ENCODE results near the gene TNMD. TPM values are rescaled to one million over a fixed set of nuclear protein-coding genes. Genes with fewer than 3 reads are reported as not detected.

Gene TNMD
- total and polyA plus RNA-seq, 5 donors from 2014 or later, result not detected

DNA sequence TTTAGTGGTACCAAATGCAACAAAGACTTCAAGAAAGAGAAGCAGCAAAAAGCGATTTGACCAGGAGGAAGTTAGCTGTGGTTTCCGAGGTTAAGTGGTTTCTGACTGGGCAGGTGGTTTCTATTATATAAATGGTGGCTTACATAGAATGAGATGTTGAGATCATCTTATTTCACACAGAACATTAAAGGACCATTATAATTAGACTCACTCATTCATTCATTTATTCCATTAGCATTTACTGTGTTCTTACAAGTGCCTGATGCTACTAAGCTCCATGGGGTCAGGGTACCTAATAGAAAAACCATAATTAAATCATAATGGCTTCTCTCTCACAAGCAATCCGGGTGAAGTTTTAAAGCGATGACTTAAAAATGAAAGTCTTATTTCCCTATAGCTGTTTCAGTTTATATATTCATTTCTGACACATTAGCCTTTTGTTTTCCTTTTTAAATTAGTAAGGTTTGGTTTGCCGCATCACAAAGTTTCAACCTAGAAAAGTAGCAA, 41.3 kb downstream of the TNMD start:
- no peaks in the 10 kb centered on the region for H3K9me3 Mint-ChIP-seq

DNA sequence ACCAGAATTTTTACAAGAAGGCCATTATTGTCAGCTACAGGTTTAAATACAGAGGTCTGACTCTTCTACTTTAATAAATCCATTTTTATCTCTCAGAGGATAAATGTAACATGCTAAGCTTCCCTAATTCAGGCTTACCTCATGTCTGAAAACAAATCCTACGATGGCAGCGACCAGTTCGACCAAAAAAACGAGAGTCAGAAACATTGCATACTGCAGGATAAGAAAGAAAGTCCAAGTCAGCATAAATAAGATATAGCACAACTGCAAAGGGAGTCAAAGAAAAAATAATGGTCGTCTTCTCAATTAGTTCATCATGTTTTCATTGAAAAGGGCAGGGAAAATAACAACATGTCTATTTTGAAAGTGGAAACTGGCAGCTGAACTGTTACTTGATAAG, 50.3 kb downstream of the TNMD start:
- H3K27ac Mint-ChIP-seq, result no peak overlapping the region
- Histone ChIP-seq H3K4me1 (ENCODE audit: control insufficient read depth, insufficient read depth, low read length, poor library complexity, severe bottlenecking) (no peaks in the 10 kb centered on the region), H3K4me3 (ENCODE audit: low read depth, low read length) (no peak overlapping the region), H3K36me3 (ENCODE audit: control insufficient read depth, insufficient read depth, low read length) (no peaks in the 10 kb centered on the region), H3K27me3 (ENCODE audit: control insufficient read depth, insufficient read depth, low read length) (no peaks in the 10 kb centered on the region), H3K27ac (ENCODE audit: insufficient read depth, low read length, poor library complexity, severe bottlenecking) (no peak overlapping the region), H3K9me3 (ENCODE audit: control insufficient read depth in 2 of 2, low read length in 2 of 2) (no peaks in the 10 kb centered on the region)
- peaks cover 0 to 13% (median 0%) of the 10 kb centered on the region in 4 donors for H3K4me1 Mint-ChIP-seq
- H3K27me3 Mint-ChIP-seq, result peaks cover 14% of the 10 kb centered on the region
- no peak for ATAC-seq (ENCODE audit: low read depth in 2 of 2)
- peaks cover 0 to 3% (median 0%) of the 10 kb centered on the region in 7 donors for H3K9me3 Mint-ChIP-seq
- H3K4me3 Mint-ChIP-seq, result no peak overlapping the region
- DNase-seq, result no peak
- H3K36me3 Mint-ChIP-seq, result no peaks in the 10 kb centered on the region

More for the DNA sequence above, 41.3 kb downstream of the TNMD start:
- no peak overlapping the region for H3K4me3 ChIP-seq (ENCODE audit: low read depth, low read length)
- no peak for ATAC-seq (ENCODE audit: low read depth in 2 of 2)
- H3K27me3 ChIP-seq (ENCODE audit: control insufficient read depth, insufficient read depth, low read length), result no peaks in the 10 kb centered on the region
- no peaks in the 10 kb centered on the region for H3K4me1 ChIP-seq (ENCODE audit: control insufficient read depth, insufficient read depth, low read length, poor library complexity, severe bottlenecking)
- H3K36me3 Mint-ChIP-seq, result no peaks in the 10 kb centered on the region
- H3K4me3 Mint-ChIP-seq, result no peak overlapping the region
- DNase-seq, result peak in 1 of 3 donors; percentile 33
- H3K27me3 Mint-ChIP-seq, result no peaks in the 10 kb centered on the region
- no peak overlapping the region for H3K27ac ChIP-seq (ENCODE audit: insufficient read depth, low read length, poor library complexity, severe bottlenecking)
- H3K4me1 Mint-ChIP-seq, result peaks cover 0 to 10% (median 3%) of the 10 kb centered on the region in 4 donors
- H3K36me3 ChIP-seq (ENCODE audit: control insufficient read depth, insufficient read depth, low read length), result no peaks in the 10 kb centered on the region
- no peak overlapping the region for H3K27ac Mint-ChIP-seq
- no peaks in the 10 kb centered on the region for H3K9me3 ChIP-seq (ENCODE audit: control insufficient read depth in 2 of 2, low read length in 2 of 2)

DNA sequence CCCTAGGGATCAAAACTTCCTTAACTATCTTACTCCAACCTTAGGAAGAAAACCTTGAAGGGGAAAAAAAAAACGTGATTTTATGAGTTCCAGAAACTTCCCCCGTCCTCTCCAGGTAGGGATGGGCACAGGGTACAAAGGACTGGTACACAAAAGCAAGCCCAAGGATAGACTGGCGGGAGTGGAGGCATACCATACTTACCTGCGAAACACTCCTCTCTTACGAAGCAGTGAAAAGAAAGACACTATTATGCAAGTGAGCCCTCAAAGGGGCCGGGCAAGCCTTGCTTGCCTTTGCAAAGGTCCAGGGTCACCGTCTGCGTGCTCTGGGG, 51.2 kb downstream of the TNMD start:
- H3K4me3 Mint-ChIP-seq, result peak overlapping the region in 3 of 4 donors; percentile 63 to 90 (median 89)

DNA sequence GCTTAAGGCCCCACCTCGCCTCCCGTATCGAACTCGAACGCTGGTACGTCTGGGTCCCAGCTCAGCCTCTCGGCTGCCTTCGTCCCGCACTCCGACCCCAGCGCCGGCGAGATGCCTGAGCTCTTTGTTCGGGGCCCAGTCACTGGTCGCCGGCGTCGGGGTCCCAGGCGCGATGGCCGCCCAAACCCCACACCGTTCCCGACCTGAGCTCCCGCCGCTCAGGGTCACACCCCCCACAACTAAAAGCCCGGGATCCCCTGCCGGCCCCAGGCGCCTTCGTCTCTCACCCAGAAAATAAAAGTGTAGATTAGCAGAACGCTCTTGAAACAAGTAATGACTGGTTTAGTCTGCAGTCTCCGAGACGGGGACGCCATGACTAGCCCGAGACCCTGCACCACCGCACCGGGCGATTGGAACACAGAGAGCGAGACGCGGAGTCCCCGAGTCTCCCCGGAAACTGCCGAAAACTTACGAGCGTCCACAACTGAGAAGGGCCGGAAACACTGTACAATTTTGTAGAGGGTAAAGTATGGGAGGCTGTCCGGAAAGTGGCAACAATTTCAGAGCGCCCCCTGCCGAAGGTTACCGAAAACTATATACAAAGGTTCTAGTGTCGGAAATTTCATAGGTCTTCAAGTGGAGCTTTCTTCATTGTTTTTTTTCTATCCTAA, 51.7 kb downstream of the TNMD start, which contains the start of gene TSPAN6:
Gene TSPAN6, minus strand, starts transcription at position 486 of the 671 bp plus-strand sequence. Its CDS starts 112 bp downstream, at position 374.
- H3K36me3 Mint-ChIP-seq, result no peaks in the 10 kb centered on the region
- peaks cover 0 to 13% (median 0%) of the 10 kb centered on the region in 4 donors for H3K4me1 Mint-ChIP-seq
- H3K9me3 Mint-ChIP-seq, result peaks cover 0 to 5% (median 0%) of the 10 kb centered on the region in 7 donors
- Histone ChIP-seq H3K4me3 (ENCODE audit: low read depth, low read length) (no peak within 1 kb of the TSS), H3K4me1 (ENCODE audit: control insufficient read depth, insufficient read depth, low read length, poor library complexity, severe bottlenecking) (no peaks in the 10 kb centered on the region), H3K36me3 (ENCODE audit: control insufficient read depth, insufficient read depth, low read length) (no peaks in the 10 kb centered on the region), H3K27ac (ENCODE audit: insufficient read depth, low read length, poor library complexity, severe bottlenecking) (no peak within 1 kb of the TSS), H3K9me3 (ENCODE audit: control insufficient read depth in 2 of 2, low read length in 2 of 2) (no peaks in the 10 kb centered on the region), H3K27me3 (ENCODE audit: control insufficient read depth, insufficient read depth, low read length) (no peaks in the 10 kb centered on the region)
- DNase-seq (peak; percentile 40 to 73 (median 69)), ATAC-seq (ENCODE audit: low read depth in 2 of 2) (peak; percentile 91 to 96)
- peaks cover 14% of the 10 kb centered on the region for H3K27me3 Mint-ChIP-seq
- peak within 1 kb of the TSS; percentile 74 to 94 (median 90) for H3K4me3 Mint-ChIP-seq
- H3K27ac Mint-ChIP-seq, result peak within 1 kb of the TSS in 2 of 3 donors; percentile 73 to 89

More for the DNA sequence above, 51.2 kb downstream of the TNMD start:
- Histone ChIP-seq H3K36me3 (ENCODE audit: control insufficient read depth, insufficient read depth, low read length) (no peaks in the 10 kb centered on the region), H3K9me3 (ENCODE audit: control insufficient read depth in 2 of 2, low read length in 2 of 2) (no peaks in the 10 kb centered on the region), H3K4me1 (ENCODE audit: control insufficient read depth, insufficient read depth, low read length, poor library complexity, severe bottlenecking) (no peaks in the 10 kb centered on the region), H3K27me3 (ENCODE audit: control insufficient read depth, insufficient read depth, low read length) (no peaks in the 10 kb centered on the region), H3K4me3 (ENCODE audit: low read depth, low read length) (no peak overlapping the region), H3K27ac (ENCODE audit: insufficient read depth, low read length, poor library complexity, severe bottlenecking) (no peak overlapping the region)
- H3K9me3 Mint-ChIP-seq, result peaks cover 0 to 4% (median 0%) of the 10 kb centered on the region in 7 donors
- DNase-seq (no peak), ATAC-seq (ENCODE audit: low read depth in 2 of 2) (no peak)
- peaks cover 0 to 13% (median 0%) of the 10 kb centered on the region in 4 donors for H3K4me1 Mint-ChIP-seq
- H3K27ac Mint-ChIP-seq, result no peak overlapping the region
- peaks cover 14% of the 10 kb centered on the region for H3K27me3 Mint-ChIP-seq
- no peaks in the 10 kb centered on the region for H3K36me3 Mint-ChIP-seq

DNA sequence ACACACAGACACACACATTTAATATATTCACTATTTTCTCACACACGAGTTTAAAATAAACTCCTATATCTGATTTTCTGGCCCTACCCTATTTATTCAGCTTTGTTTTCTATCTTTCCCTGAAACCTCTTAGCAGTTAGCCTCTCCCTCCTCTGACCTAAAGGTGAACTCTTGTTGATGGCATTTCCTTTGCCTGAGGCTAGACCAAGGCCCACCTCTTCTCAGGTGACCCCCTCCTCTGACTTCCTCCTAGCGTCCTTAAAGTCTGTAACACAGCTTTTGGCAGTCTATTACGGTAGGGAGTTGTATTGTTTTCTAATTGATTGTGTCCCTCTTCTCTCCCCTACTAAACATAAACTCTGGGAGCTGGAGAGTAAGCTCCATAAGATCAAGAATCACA, 57.6 kb downstream of the TNMD start:
- ATAC-seq (ENCODE audit: low read depth in 2 of 2) (no peak), DNase-seq (no peak)
- no peak overlapping the region for H3K4me3 ChIP-seq (ENCODE audit: low read depth, low read length)
- H3K36me3 Mint-ChIP-seq, result no peaks in the 10 kb centered on the region
- H3K4me1 Mint-ChIP-seq, result no peaks in the 10 kb centered on the region
- H3K4me3 Mint-ChIP-seq, result no peak overlapping the region
- H3K36me3 ChIP-seq (ENCODE audit: control insufficient read depth, insufficient read depth, low read length), result no peaks in the 10 kb centered on the region
- H3K27me3 Mint-ChIP-seq, result peaks cover 21% of the 10 kb centered on the region
- peaks cover 0 to 5% (median 0%) of the 10 kb centered on the region in 7 donors for H3K9me3 Mint-ChIP-seq
- no peaks in the 10 kb centered on the region for H3K4me1 ChIP-seq (ENCODE audit: control insufficient read depth, insufficient read depth, low read length, poor library complexity, severe bottlenecking)
- no peak overlapping the region for H3K27ac ChIP-seq (ENCODE audit: insufficient read depth, low read length, poor library complexity, severe bottlenecking)
- no peak overlapping the region for H3K27ac Mint-ChIP-seq
- no peaks in the 10 kb centered on the region for H3K27me3 ChIP-seq (ENCODE audit: control insufficient read depth, insufficient read depth, low read length)
- no peaks in the 10 kb centered on the region for H3K9me3 ChIP-seq (ENCODE audit: control insufficient read depth in 2 of 2, low read length in 2 of 2)

DNA sequence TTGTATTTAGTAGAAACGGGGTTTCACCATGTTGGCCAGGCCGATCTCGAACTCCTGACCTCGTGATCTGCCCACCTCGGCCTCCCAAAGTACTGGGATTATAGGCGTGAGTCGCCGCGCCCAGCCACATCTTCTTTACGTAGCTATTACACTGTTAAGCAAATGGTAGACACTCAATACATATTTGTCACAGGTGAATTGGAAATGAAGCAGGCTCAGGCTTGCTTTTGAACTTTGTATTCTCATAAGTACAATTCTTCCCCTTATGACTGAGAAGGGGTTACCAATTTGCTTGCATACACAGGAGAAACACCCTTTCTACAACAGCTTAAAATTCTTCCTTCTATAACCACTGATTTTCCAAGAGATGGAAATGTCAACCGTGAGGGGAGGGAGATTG, 58.5 kb downstream of the TNMD start:
- no peaks in the 10 kb centered on the region for H3K4me1 Mint-ChIP-seq
- H3K36me3 Mint-ChIP-seq, result no peaks in the 10 kb centered on the region
- H3K27me3 Mint-ChIP-seq, result peaks cover 17% of the 10 kb centered on the region
- ATAC-seq (ENCODE audit: low read depth in 2 of 2) (no peak), DNase-seq (no peak)
- Histone ChIP-seq H3K27ac (ENCODE audit: insufficient read depth, low read length, poor library complexity, severe bottlenecking) (no peak overlapping the region), H3K36me3 (ENCODE audit: control insufficient read depth, insufficient read depth, low read length) (no peaks in the 10 kb centered on the region), H3K27me3 (ENCODE audit: control insufficient read depth, insufficient read depth, low read length) (no peaks in the 10 kb centered on the region), H3K4me3 (ENCODE audit: low read depth, low read length) (no peak overlapping the region), H3K4me1 (ENCODE audit: control insufficient read depth, insufficient read depth, low read length, poor library complexity, severe bottlenecking) (no peaks in the 10 kb centered on the region), H3K9me3 (ENCODE audit: control insufficient read depth in 2 of 2, low read length in 2 of 2) (no peaks in the 10 kb centered on the region)
- H3K9me3 Mint-ChIP-seq, result peaks cover 0 to 5% (median 0%) of the 10 kb centered on the region in 7 donors
- H3K27ac Mint-ChIP-seq, result no peak overlapping the region
- no peak overlapping the region for H3K4me3 Mint-ChIP-seq

DNA sequence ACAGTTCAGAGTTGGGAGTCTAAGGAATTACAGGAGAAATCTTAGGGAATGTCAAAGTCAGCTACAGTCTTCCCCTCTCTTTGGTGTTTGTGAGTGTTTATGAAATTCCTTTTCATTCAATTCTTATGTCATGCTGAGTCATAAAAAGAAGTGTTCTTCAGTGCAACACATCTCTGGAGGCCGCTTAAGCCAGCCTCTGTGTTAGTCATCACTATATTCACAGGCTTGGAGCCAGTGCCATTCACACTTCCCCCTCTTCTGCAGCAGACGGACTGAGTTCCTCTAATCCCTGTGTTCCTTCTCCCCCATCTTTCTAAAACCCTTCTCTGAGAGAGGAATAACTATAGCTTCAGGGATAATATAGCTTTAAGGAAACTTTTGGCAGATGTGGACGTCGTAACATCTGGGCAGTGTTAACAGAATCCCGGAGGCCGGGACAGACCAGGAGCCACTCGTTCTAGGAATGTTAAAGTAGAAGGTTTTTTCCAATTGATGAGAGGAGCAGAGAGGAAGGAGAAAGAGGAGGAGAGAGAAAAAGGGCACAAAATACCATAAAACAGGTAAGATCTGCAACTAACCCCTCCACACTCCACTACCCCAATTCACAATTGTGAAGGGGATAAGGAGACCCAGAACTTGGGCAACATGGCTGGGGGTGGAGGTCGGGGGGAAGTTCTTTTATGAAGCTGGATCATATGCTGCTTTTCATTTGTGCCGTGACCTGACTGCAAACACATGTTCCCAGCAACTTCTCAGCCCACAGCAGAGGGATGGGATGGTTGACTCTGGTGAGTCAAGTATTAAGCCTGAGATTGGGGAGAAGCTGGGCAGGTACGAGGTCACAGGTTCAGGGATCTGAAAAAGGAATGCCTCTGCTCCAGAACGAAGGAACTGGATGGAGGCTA, 59.5 kb downstream of the TNMD start, which contains the start of gene SRPX2:
Gene SRPX2, plus strand, starts transcription at position 244 of the 905 bp plus-strand sequence. CDS start 2,124 bp downstream, outside the sequence.
- H3K4me1 Mint-ChIP-seq, result no peaks in the 10 kb centered on the region
- peak within 1 kb of the TSS in 1 of 3 donors; percentile 43 for H3K27ac Mint-ChIP-seq
- Histone ChIP-seq H3K4me3 (ENCODE audit: low read depth, low read length) (no peak within 1 kb of the TSS), H3K27me3 (ENCODE audit: control insufficient read depth, insufficient read depth, low read length) (no peaks in the 10 kb centered on the region), H3K4me1 (ENCODE audit: control insufficient read depth, insufficient read depth, low read length, poor library complexity, severe bottlenecking) (no peaks in the 10 kb centered on the region), H3K27ac (ENCODE audit: insufficient read depth, low read length, poor library complexity, severe bottlenecking) (no peak within 1 kb of the TSS), H3K9me3 (ENCODE audit: control insufficient read depth in 2 of 2, low read length in 2 of 2) (no peaks in the 10 kb centered on the region), H3K36me3 (ENCODE audit: control insufficient read depth, insufficient read depth, low read length) (no peaks in the 10 kb centered on the region)
- ATAC-seq (ENCODE audit: low read depth in 2 of 2) (no peak), DNase-seq (no peak)
- H3K27me3 Mint-ChIP-seq, result peaks cover 17% of the 10 kb centered on the region
- H3K36me3 Mint-ChIP-seq, result no peaks in the 10 kb centered on the region
- H3K4me3 Mint-ChIP-seq, result no peak within 1 kb of the TSS
- peaks cover 0 to 5% (median 0%) of the 10 kb centered on the region in 7 donors for H3K9me3 Mint-ChIP-seq
